ENCODE measurements around the gene TLX3.

DNA sequence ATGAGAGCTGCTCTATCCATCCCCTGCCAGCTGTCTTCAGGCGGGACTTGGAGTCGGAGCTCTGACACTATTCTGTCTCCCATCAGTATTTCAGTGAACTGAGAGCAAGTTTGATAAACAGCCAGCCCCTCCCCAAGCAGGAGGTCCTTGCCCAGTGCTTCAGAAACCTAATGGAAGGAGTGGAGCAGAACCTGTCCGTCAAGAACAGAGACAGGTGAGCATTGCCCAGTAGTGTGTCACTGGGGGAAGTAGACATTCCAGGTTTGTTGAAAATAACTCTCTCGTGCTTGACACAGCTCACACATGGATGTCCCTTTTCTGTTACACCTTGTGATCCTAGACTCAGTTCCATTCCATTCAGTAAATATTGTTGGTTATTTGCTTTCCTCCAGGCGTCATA lies 13.2 kb upstream of the TLX3 start:
- no peak for TF ChIP-seq CTCF (IDR thresholded peaks at IDR 0.05)
- no peak for TF ChIP-seq POLR2A (IDR thresholded peaks at IDR 0.05)
- no peak for TF ChIP-seq EP300 (IDR thresholded peaks at IDR 0.05)

All from suprapubic skin (tissue), 3 donors.